H1 (cell line): ENCODE measurements around the gene PMS2. TPM values are rescaled to one million over a fixed set of nuclear protein-coding genes. Genes with fewer than 3 reads are reported as not detected.

Experiments
- CTCF ChIA-PET: fragments of 300-600 bp; sonication (Branson Sonifier 250); formaldehyde crosslinking; loops from one replicate; lab custom pipeline; 2021; ENCODE audit not compliant: partially characterized antibody; lab: Charles Lee
- POLR2A ChIA-PET: fragments of 300-600 bp; sonication (Branson Sonifier 250); formaldehyde crosslinking; loops from one replicate; lab custom pipeline; 2021; ENCODE audit warnings: inconsistent platforms; ENCODE audit not compliant: partially characterized antibody; lab: Charles Lee
- DNase-seq, 2 experiments: peaks; one replicate each; pipeline versions ENCODE4 v3.0.0 to v3.0.0-alpha.2; 2010 to 2022; ENCODE audit warnings: low spot score in 2 of 2, low read depth in 1 of 2, mixed read lengths in 1 of 2
- FAIRE-seq: peaks from 2 replicates; lab custom pipeline; 2011; peaks lifted over from hg19 to GRCh38; lab: Jason Lieb, UNC
- H2AFZ ChIP-seq: 2 replicates; pipeline ENCODE4 v1.8.1; 2012; ENCODE audit warnings: low read length, inconsistent platforms
- H2AK5ac ChIP-seq: 2 replicates; pipeline ENCODE4 v1.6.1; 2013; ENCODE audit warnings: low read depth, low read length
- H2BK120ac ChIP-seq: replicated peaks from 2 replicates; pipeline ENCODE3; 2013; ENCODE audit warnings: low read depth, low read length, inconsistent platforms
- H2BK12ac ChIP-seq: 2 replicates; pipeline ENCODE4 v1.6.1; 2013; ENCODE audit warnings: low read depth, low read length
- H2BK15ac ChIP-seq: 2 replicates; pipeline ENCODE4 v1.6.1; 2013; ENCODE audit warnings: low read length
- H2BK20ac ChIP-seq: 2 replicates; pipeline ENCODE4 v1.6.1; 2013; ENCODE audit warnings: low read length
- H2BK5ac ChIP-seq: 2 replicates; pipeline ENCODE4 v1.6.1; 2013; ENCODE audit warnings: low read depth, low read length
- H3K14ac ChIP-seq: 2 replicates; pipeline ENCODE4 v1.6.1; 2013; ENCODE audit warnings: inconsistent platforms; ENCODE audit not compliant: insufficient read length
- H3K18ac ChIP-seq: 2 replicates; pipeline ENCODE4 v1.6.1; 2013; ENCODE audit warnings: low read length; ENCODE audit errors: extremely low read depth
- H3K23ac ChIP-seq: 2 replicates; pipeline ENCODE4 v1.6.1; 2013; ENCODE audit warnings: inconsistent platforms; ENCODE audit not compliant: insufficient read length
- H3K23me2 ChIP-seq: 2 replicates; pipeline ENCODE4 v1.6.1; 2013; ENCODE audit warnings: low read depth, low read length
- H3K27ac ChIP-seq: 2 replicates; pipeline ENCODE4 v1.6.1; 2011; ENCODE audit warnings: low read depth, low read length, inconsistent platforms
- H3K27me3 ChIP-seq, 4 experiments: replicated peaks in 1 of 4; 1 replicate in 1 of 4; 2 replicates in 3 of 4; pipeline versions ENCODE4 v1.6.1 to v1.8.1; 2011 to 2013; ENCODE audit warnings: low read length in 3 of 4, mild to moderate bottlenecking in 3 of 4, inconsistent platforms in 2 of 4, mixed read lengths in 2 of 4, moderate library complexity in 1 of 4; ENCODE audit not compliant: control insufficient read depth in 3 of 4, insufficient read depth in 3 of 4; ENCODE audit errors: extremely low read depth in 1 of 4
- H3K36me3 ChIP-seq, 4 experiments: 2 replicates each; pipeline versions ENCODE4 v1.6.1 to v1.8.1; 2011 to 2013; ENCODE audit warnings: mild to moderate bottlenecking in 4 of 4, low read length in 3 of 4, moderate library complexity in 2 of 4, control low read depth in 1 of 4, inconsistent platforms in 1 of 4; ENCODE audit not compliant: insufficient read depth in 4 of 4, control insufficient read depth in 2 of 4
- H3K4ac ChIP-seq: replicated peaks from 2 replicates; pipeline ENCODE3; 2013; ENCODE audit warnings: low read length, low read depth, mixed read lengths, inconsistent platforms; ENCODE audit not compliant: insufficient read length
- H3K4me1 ChIP-seq, 4 experiments: replicated peaks in 1 of 4; 1 replicate in 1 of 4; 2 replicates in 3 of 4; pipeline versions ENCODE4 v1.6.1 to v1.8.1; 2011 to 2013; ENCODE audit warnings: low read length in 3 of 4, inconsistent platforms in 2 of 4, mixed read lengths in 1 of 4; ENCODE audit not compliant: insufficient read depth in 4 of 4, control insufficient read depth in 3 of 4
- H3K4me2 ChIP-seq, 2 experiments: 2 replicates each; pipeline versions ENCODE4 v1.6.1 to v1.8.1; 2011 to 2013; ENCODE audit warnings: low read depth in 2 of 2, low read length in 2 of 2, control low read depth in 1 of 2, inconsistent platforms in 1 of 2, mild to moderate bottlenecking in 1 of 2; ENCODE audit not compliant: insufficient read depth in 1 of 2
- H3K4me3 ChIP-seq, 4 experiments: fragments of 200-600, 300-600 bp in 1 of 4; sonication (generic), shearing (Covaris generic), sonication (Bioruptor Twin) in 1 of 4; 2 replicates each; pipeline versions ENCODE4 v1.5.1 to v1.8.1; 2011 to 2016; ENCODE audit warnings: low read length in 4 of 4, low read depth in 3 of 4, control low read depth in 2 of 4, inconsistent platforms in 2 of 4, mild to moderate bottlenecking in 2 of 4, mixed read lengths in 1 of 4, moderate library complexity in 1 of 4; ENCODE audit not compliant: insufficient read depth in 2 of 4; ENCODE audit errors: extremely low read depth in 1 of 4
- H3K56ac ChIP-seq: replicated peaks from 2 replicates; pipeline ENCODE3; 2013; ENCODE audit warnings: low read depth, mild to moderate bottlenecking, mixed read lengths, low read length, inconsistent platforms; ENCODE audit not compliant: insufficient read length
- H3K79me1 ChIP-seq: 2 replicates; pipeline ENCODE4 v1.6.1; 2013; ENCODE audit warnings: low read depth, low read length, control low read depth
- H3K79me2 ChIP-seq, 2 experiments: 2 replicates each; pipeline versions ENCODE4 v1.6.1 to v1.8.1; 2012 to 2013; ENCODE audit warnings: low read length in 2 of 2, mild to moderate bottlenecking in 2 of 2, inconsistent platforms in 1 of 2; ENCODE audit not compliant: insufficient read depth in 2 of 2, control insufficient read depth in 1 of 2
- H3K9ac ChIP-seq, 4 experiments: replicated peaks in 1 of 4; 1 replicate in 1 of 4; 2 replicates in 3 of 4; pipeline versions ENCODE4 v1.6.1 to v1.8.1; 2011 to 2013; ENCODE audit warnings: low read depth in 3 of 4, low read length in 3 of 4, control low read depth in 2 of 4, mild to moderate bottlenecking in 2 of 4, moderate library complexity in 2 of 4, inconsistent platforms in 1 of 4; ENCODE audit errors: extremely low read depth in 1 of 4
- H3K9me3 ChIP-seq, 2 experiments: 2 replicates each; pipeline versions ENCODE4 v1.6.1 to v1.8.1; 2012 to 2013; ENCODE audit warnings: mild to moderate bottlenecking in 2 of 2, moderate library complexity in 2 of 2, control low read depth in 1 of 2, inconsistent platforms in 1 of 2, low read depth in 1 of 2, low read length in 1 of 2, mixed read lengths in 1 of 2; ENCODE audit not compliant: insufficient read depth in 2 of 2
- H4K20me1 ChIP-seq, 2 experiments: replicated peaks in 1 of 2; 2 replicates each; pipeline versions ENCODE3 to v1.8.1; 2011 to 2013; ENCODE audit warnings: inconsistent platforms in 2 of 2, low read length in 2 of 2, mild to moderate bottlenecking in 1 of 2; ENCODE audit not compliant: insufficient read depth in 2 of 2, control insufficient read depth in 1 of 2
- H4K5ac ChIP-seq: 2 replicates; pipeline ENCODE4 v1.6.1; 2013; ENCODE audit warnings: low read length, low read depth, mixed read lengths, inconsistent platforms; ENCODE audit not compliant: insufficient read length
- H4K8ac ChIP-seq: 2 replicates; pipeline ENCODE4 v1.8.0; 2013; ENCODE audit warnings: mild to moderate bottlenecking, moderate library complexity, low read length, inconsistent platforms; ENCODE audit not compliant: insufficient read depth; ENCODE audit errors: extremely low read depth
- H4K91ac ChIP-seq: replicated peaks from 2 replicates; pipeline ENCODE3; 2013; ENCODE audit warnings: low read length, mixed read lengths, inconsistent platforms; ENCODE audit not compliant: insufficient read length
- JUN ChIP-seq: IDR thresholded peaks from 2 replicates; pipeline ENCODE4 v1.6.1; 2011; ENCODE audit warnings: low read depth, mild to moderate bottlenecking, improper control_type of control experiment, low read length
- POU5F1 ChIP-seq: IDR thresholded peaks from 2 replicates; pipeline ENCODE4 v1.6.1; 2011; ENCODE audit warnings: low read depth, mild to moderate bottlenecking, low read length, moderate library complexity
- SIN3A ChIP-seq, 2 experiments: IDR thresholded peaks in 1 of 2; conservative IDR thresholded peaks in 1 of 2; 2 replicates each; pipeline ENCODE4 v1.6.1; 2011 to 2012; ENCODE audit warnings: low read length in 2 of 2, improper control_type of control experiment in 1 of 2, low read depth in 1 of 2, mild to moderate bottlenecking in 1 of 2
- TAF1 ChIP-seq: IDR thresholded peaks from 2 replicates; pipeline ENCODE4 v1.6.1; 2011; ENCODE audit warnings: mild to moderate bottlenecking, low read depth, low read length
- TCF12 ChIP-seq: IDR thresholded peaks from 2 replicates; pipeline ENCODE4 v1.6.1; 2011; ENCODE audit warnings: low read depth, mild to moderate bottlenecking, low read length
- TEAD4 ChIP-seq: IDR thresholded peaks from 2 replicates; pipeline ENCODE4 v1.6.1; 2012; ENCODE audit warnings: low read depth, low read length, inconsistent platforms, mixed read lengths
- WGBS, 2 experiments: shearing (Covaris generic) in 1 of 2; methylation state at CpG; one replicate each; pipeline versions ENCODE4 v1.1.6 to v1.1.7; 2013 to 2015; ENCODE audit warnings: low lambda C conversion rate in 2 of 2, mixed read lengths in 2 of 2, inconsistent platforms in 1 of 2, low coverage in 1 of 2, missing lambda C conversion rate in 1 of 2; ENCODE audit not compliant: insufficient replicate concordance in 2 of 2, insufficient coverage in 1 of 2, insufficient read length in 1 of 2; ENCODE audit errors: extremely low coverage in 1 of 2, missing lambda C conversion rate in 1 of 2; 5-methylcytosine and 5-hydroxymethylcytosine counted together
- polyA plus RNA-seq, 7 experiments: library from polyadenylated mRNA; depleted of rRNA in 3 of 7; stranded (reverse) in 5 of 7; unstranded in 2 of 7; fragments of >200 nt in 5 of 7; fragments of 200-250 nt in 2 of 7; gene quantifications; 1 replicate in 5 of 7; 2 replicates in 1 of 7; 4 replicates in 1 of 7; pipeline versions ENCODE4 v1.2.1 to v1.2.3, GENCODE V29; 2011 to 2013; ENCODE audit warnings: missing spikeins in 2 of 7, mixed read lengths in 2 of 7
- total RNA-seq: library from RNA; stranded (reverse); fragmentation: NEBNext Ultra II Directional; extraction: Animal tissue kit (Norgen Biotek cat#: 25700); gene quantifications from 2 replicates; pipeline ENCODE4 v1.2.1, GENCODE V29; 2021
- TF ChIP-seq, protein P1 (sequence below): IDR thresholded peaks from 2 replicates; pipeline ENCODE4 v1.6.1; 2011; ENCODE audit warnings: low read depth, mild to moderate bottlenecking, low read length; ENCODE audit not compliant: insufficient read depth

PMS2 gene
- total and polyA plus RNA-seq, 2 of the 8 experiments (the other 6 are each of a cell fraction or from before 2014, with no cell fraction given): 4.8 to 12.1 TPM

DNA sequence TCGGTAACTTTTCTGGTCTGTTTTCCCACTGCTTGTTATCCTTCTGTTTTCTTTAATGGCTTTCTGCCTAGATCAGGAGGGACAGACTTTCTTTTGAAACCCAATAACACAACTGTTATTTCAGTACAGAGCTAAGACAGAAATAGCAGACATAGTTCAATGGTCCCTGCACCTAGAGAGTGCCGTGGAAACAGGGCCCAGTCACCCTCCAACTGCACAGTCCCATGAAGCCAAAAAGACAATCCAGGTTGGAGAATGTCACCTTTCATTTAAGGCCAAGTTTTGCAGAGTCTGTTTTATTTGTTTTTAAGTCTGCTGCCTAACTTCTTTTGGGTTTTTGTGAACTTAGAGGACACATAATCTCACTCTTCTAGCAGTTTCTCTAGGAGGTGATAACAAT lies 2.7 kb upstream of the PMS2 start:
- peak overlapping the region in 1 of 2 experiments; percentile 75; a peak in 1 of 4 replicates for H3K4me2 ChIP-seq
- no peak for FAIRE-seq

More for the DNA sequence above, 2.7 kb upstream of the PMS2 start:
- H3K23ac ChIP-seq: no peak overlapping the region
- no peak overlapping the region for H2BK20ac ChIP-seq
- peaks cover 4% of the 10 kb centered on the region for H3K79me1 ChIP-seq
- H3K9me3 ChIP-seq: no peaks in the 10 kb centered on the region
- no peak overlapping the region for H3K4me3 ChIP-seq
- DNase-seq: no peak
- no peak overlapping the region for H2BK120ac ChIP-seq
- H2AK5ac ChIP-seq: no peak overlapping the region
- H4K8ac ChIP-seq: no peak overlapping the region
- H3K79me2 ChIP-seq: peaks cover 2 to 56% of the 10 kb centered on the region in 2 experiments; a peak in 3 of 4 replicates
- no peak overlapping the region for H3K18ac ChIP-seq
- H2AFZ ChIP-seq: no peak overlapping the region
- no peaks in the 10 kb centered on the region for H3K23me2 ChIP-seq
- peaks cover 0 to 3% (median 0%) of the 10 kb centered on the region in 4 experiments; a peak in 1 of 7 replicates for H3K4me1 ChIP-seq
- H4K91ac ChIP-seq: no peak overlapping the region
- CTCF ChIA-PET: interaction anchor here (0.6 kb wide), 1 partner anchor 447 kb away, joined by 3 read pairs; no protein-coding TSS in a partner anchor
- H2BK15ac ChIP-seq: no peak overlapping the region
- no peak overlapping the region for H3K14ac ChIP-seq
- no peak overlapping the region for H4K5ac ChIP-seq
- no peak overlapping the region for H2BK5ac ChIP-seq
- no peaks in the 10 kb centered on the region for H3K27me3 ChIP-seq
- no peak overlapping the region for H3K4ac ChIP-seq
- H3K9ac ChIP-seq: peak overlapping the region in 1 of 4 experiments; percentile 4; a peak in 1 of 7 replicates
- H3K36me3 ChIP-seq: peaks cover 15 to 46% (median 23%) of the 10 kb centered on the region in 4 experiments
- WGBS, 2 experiments: 86% methylated on average over 2 of the region's 2 CpGs; no CpG with 5 or more reads in 1 of the 2 experiments
- no peak overlapping the region for H3K27ac ChIP-seq
- TF ChIP-seq SIN3A (conservative IDR thresholded peaks at IDR 0.05 in 1 of 2, IDR thresholded peaks at IDR 0.05 in 1 of 2; ENCODE audit: low read depth in 1 of 2, low read length in 2 of 2) (no peak), TAF1 (no peak), POU5F1 (no peak), TCF12 (no peak), JUN (no peak), TEAD4 (no peak)
- TF ChIP-seq, protein P1, sequence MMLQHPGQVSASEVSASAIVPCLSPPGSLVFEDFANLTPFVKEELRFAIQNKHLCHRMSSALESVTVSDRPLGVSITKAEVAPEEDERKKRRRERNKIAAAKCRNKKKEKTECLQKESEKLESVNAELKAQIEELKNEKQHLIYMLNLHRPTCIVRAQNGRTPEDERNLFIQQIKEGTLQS: no peak
- peaks cover 2 to 9% of the 10 kb centered on the region in 2 experiments for H4K20me1 ChIP-seq
- H2BK12ac ChIP-seq: no peak overlapping the region
- H3K56ac ChIP-seq: no peak overlapping the region
- POLR2A ChIA-PET: interaction anchor here (8.0 kb wide), 1 partner anchor 13 kb away, joined by 66 read pairs; no protein-coding TSS in a partner anchor
